ENCODE data around the gene NT5C1B. TPM values are rescaled to one million over a fixed set of nuclear protein-coding genes. Genes with fewer than 3 reads are reported as not detected.

Gene NT5C1B
- total RNA-seq, 1 experiment from 2014 or later: not detected

- Histone ChIP-seq H4K20me1 (ENCODE audit: insufficient read depth, low read depth, low read length) (no peaks in the 10 kb centered on the region), H3K4me2 (ENCODE audit: low read depth, low read length, poor library complexity, severe bottlenecking) (no peak overlapping the region), H3K27ac (ENCODE audit: low read length) (no peak overlapping the region), H2AFZ (ENCODE audit: low read length) (no peak overlapping the region), H3K9me3 (ENCODE audit: low read length) (no peaks in the 10 kb centered on the region), H3K9ac (ENCODE audit: low read length) (no peak overlapping the region), H3K4me1 (ENCODE audit: low read length) (peaks cover 18% of the 10 kb centered on the region), H3K9me2 (replicated peaks; ENCODE audit: insufficient read depth, low read length) (no peaks in the 10 kb centered on the region), H3K79me2 (ENCODE audit: low read length) (no peaks in the 10 kb centered on the region), H3K36me3 (ENCODE audit: insufficient read depth, low read length) (no peaks in the 10 kb centered on the region), H3K4me3 (ENCODE audit: low read length) (no peak overlapping the region), H3K27me3 (ENCODE audit: low read length) (no peaks in the 10 kb centered on the region)
- DNase-seq: no peak
Observed at GRCh38 chr2:18545384-18545783, 44.0 kb downstream of the NT5C1B start.

DNA sequence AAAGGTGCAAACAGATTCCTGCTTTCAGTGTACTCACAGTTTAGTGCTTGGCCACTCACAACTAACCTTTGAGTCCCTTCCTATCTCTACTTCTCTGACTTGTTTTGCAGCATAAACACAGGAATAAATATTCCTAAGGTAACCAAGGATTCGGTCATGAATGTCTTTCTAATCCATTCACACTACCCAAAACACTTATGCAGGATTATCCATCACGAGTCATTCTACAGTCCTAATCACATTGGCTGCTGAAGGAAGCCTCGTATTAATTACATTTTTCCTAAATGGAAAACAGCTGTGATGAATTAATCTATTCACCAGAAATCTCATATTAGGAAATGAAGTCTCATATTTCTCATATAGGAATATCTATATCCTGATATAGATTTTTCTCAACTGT, 45.2 kb downstream of the NT5C1B start:
- Histone ChIP-seq H3K9ac (ENCODE audit: low read length) (no peak overlapping the region), H3K27me3 (ENCODE audit: low read length) (no peaks in the 10 kb centered on the region), H3K36me3 (ENCODE audit: insufficient read depth, low read length) (no peaks in the 10 kb centered on the region), H3K4me2 (ENCODE audit: low read depth, low read length, poor library complexity, severe bottlenecking) (no peak overlapping the region), H3K4me1 (ENCODE audit: low read length) (peaks cover 18% of the 10 kb centered on the region), H3K27ac (ENCODE audit: low read length) (no peak overlapping the region), H2AFZ (ENCODE audit: low read length) (no peak overlapping the region), H3K4me3 (ENCODE audit: low read length) (no peak overlapping the region), H3K79me2 (ENCODE audit: low read length) (no peaks in the 10 kb centered on the region), H4K20me1 (ENCODE audit: insufficient read depth, low read depth, low read length) (no peaks in the 10 kb centered on the region), H3K9me3 (ENCODE audit: low read length) (no peaks in the 10 kb centered on the region), H3K9me2 (replicated peaks; ENCODE audit: insufficient read depth, low read length) (no peaks in the 10 kb centered on the region)
- no peak for DNase-seq

DNA sequence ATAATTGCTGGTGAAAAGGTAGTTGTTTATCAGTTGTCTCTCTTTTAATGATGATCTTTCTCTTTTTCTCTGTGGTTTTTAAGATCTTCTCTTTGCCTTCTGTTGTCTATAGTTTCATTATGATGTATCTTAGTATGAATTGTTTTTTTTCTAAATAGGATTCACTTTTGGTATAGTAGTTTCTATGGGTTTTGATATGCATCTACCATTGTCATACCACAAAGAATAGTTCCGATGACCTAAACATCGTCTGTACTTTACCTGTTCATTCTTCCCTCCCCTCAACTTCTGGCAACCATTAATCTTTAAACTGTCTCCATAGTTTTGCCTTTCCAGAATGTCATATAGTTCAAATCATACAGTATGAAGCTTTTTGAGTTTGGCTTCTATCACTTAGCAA, 48.5 kb downstream of the NT5C1B start:
- DNase-seq: no peak
- Histone ChIP-seq H2AFZ (ENCODE audit: low read length) (no peak overlapping the region), H3K4me1 (ENCODE audit: low read length) (peaks cover 4% of the 10 kb centered on the region), H3K27me3 (ENCODE audit: low read length) (no peaks in the 10 kb centered on the region), H3K27ac (ENCODE audit: low read length) (no peak overlapping the region), H3K9ac (ENCODE audit: low read length) (no peak overlapping the region), H3K4me2 (ENCODE audit: low read depth, low read length, poor library complexity, severe bottlenecking) (no peak overlapping the region), H3K9me2 (replicated peaks; ENCODE audit: insufficient read depth, low read length) (no peaks in the 10 kb centered on the region), H4K20me1 (ENCODE audit: insufficient read depth, low read depth, low read length) (no peaks in the 10 kb centered on the region), H3K79me2 (ENCODE audit: low read length) (no peaks in the 10 kb centered on the region), H3K4me3 (ENCODE audit: low read length) (no peak overlapping the region), H3K36me3 (ENCODE audit: insufficient read depth, low read length) (no peaks in the 10 kb centered on the region), H3K9me3 (ENCODE audit: low read length) (no peaks in the 10 kb centered on the region)

- DNase-seq: no peak
- Histone ChIP-seq H3K27me3 (ENCODE audit: low read length) (no peaks in the 10 kb centered on the region), H3K36me3 (ENCODE audit: insufficient read depth, low read length) (no peaks in the 10 kb centered on the region), H4K20me1 (ENCODE audit: insufficient read depth, low read depth, low read length) (no peaks in the 10 kb centered on the region), H2AFZ (ENCODE audit: low read length) (no peak overlapping the region), H3K4me3 (ENCODE audit: low read length) (no peak overlapping the region), H3K9me2 (replicated peaks; ENCODE audit: insufficient read depth, low read length) (no peaks in the 10 kb centered on the region), H3K4me2 (ENCODE audit: low read depth, low read length, poor library complexity, severe bottlenecking) (no peak overlapping the region), H3K4me1 (ENCODE audit: low read length) (no peaks in the 10 kb centered on the region), H3K9ac (ENCODE audit: low read length) (no peak overlapping the region), H3K27ac (ENCODE audit: low read length) (no peak overlapping the region), H3K79me2 (ENCODE audit: low read length) (no peaks in the 10 kb centered on the region), H3K9me3 (ENCODE audit: low read length) (no peaks in the 10 kb centered on the region)
Observed at GRCh38 chr2:18536697-18537096, 52.7 kb downstream of the NT5C1B start.

- H3K9me3 ChIP-seq (ENCODE audit: low read length): no peaks in the 10 kb centered on the region
- no peaks in the 10 kb centered on the region for H3K27me3 ChIP-seq (ENCODE audit: low read length)
- no peak overlapping the region for H3K4me3 ChIP-seq (ENCODE audit: low read length)
- no peaks in the 10 kb centered on the region for H3K9me2 ChIP-seq (replicated peaks; ENCODE audit: insufficient read depth, low read length)
- no peak overlapping the region for H3K4me2 ChIP-seq (ENCODE audit: low read depth, low read length, poor library complexity, severe bottlenecking)
- DNase-seq: no peak
- no peak overlapping the region for H2AFZ ChIP-seq (ENCODE audit: low read length)
- H4K20me1 ChIP-seq (ENCODE audit: insufficient read depth, low read depth, low read length): no peaks in the 10 kb centered on the region
- H3K36me3 ChIP-seq (ENCODE audit: insufficient read depth, low read length): no peaks in the 10 kb centered on the region
- H3K27ac ChIP-seq (ENCODE audit: low read length): no peak overlapping the region
- H3K9ac ChIP-seq (ENCODE audit: low read length): no peak overlapping the region
- H3K4me1 ChIP-seq (ENCODE audit: low read length): no peaks in the 10 kb centered on the region
- no peaks in the 10 kb centered on the region for H3K79me2 ChIP-seq (ENCODE audit: low read length)
Observed at GRCh38 chr2:18536100-18536499, 53.3 kb downstream of the NT5C1B start.

GRCh38 chr2:18531194-18531593, 58.2 kb downstream of the NT5C1B start:
- H3K27me3 ChIP-seq (ENCODE audit: low read length): no peaks in the 10 kb centered on the region
- H3K79me2 ChIP-seq (ENCODE audit: low read length): no peaks in the 10 kb centered on the region
- no peaks in the 10 kb centered on the region for H3K4me1 ChIP-seq (ENCODE audit: low read length)
- no peak overlapping the region for H2AFZ ChIP-seq (ENCODE audit: low read length)
- no peaks in the 10 kb centered on the region for H3K36me3 ChIP-seq (ENCODE audit: insufficient read depth, low read length)
- no peaks in the 10 kb centered on the region for H4K20me1 ChIP-seq (ENCODE audit: insufficient read depth, low read depth, low read length)
- H3K27ac ChIP-seq (ENCODE audit: low read length): no peak overlapping the region
- no peaks in the 10 kb centered on the region for H3K9me2 ChIP-seq (replicated peaks; ENCODE audit: insufficient read depth, low read length)
- H3K9ac ChIP-seq (ENCODE audit: low read length): no peak overlapping the region
- H3K4me3 ChIP-seq (ENCODE audit: low read length): no peak overlapping the region
- H3K9me3 ChIP-seq (ENCODE audit: low read length): no peaks in the 10 kb centered on the region
- no peak overlapping the region for H3K4me2 ChIP-seq (ENCODE audit: low read depth, low read length, poor library complexity, severe bottlenecking)
- DNase-seq: no peak

DNA sequence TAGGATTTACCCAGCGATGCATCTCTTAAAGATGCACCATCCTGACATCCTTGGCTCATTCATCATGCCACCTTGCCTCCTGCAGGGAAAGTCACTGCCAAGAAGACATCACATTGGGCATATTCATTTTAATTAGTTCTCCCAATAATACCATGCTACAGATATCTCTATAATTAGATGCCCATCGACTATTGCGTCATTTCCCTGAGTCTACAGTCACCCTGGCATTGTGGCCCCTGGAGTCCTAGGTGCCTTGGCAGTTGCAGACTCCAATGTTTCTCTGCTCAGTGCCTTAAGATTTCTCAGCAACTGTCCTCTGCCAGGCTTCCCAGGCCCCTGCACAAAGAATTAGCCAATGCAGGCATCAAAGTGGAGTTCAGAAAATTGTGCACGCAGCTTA, 61.5 kb downstream of the NT5C1B start:
- Histone ChIP-seq H2AFZ (ENCODE audit: low read length) (no peak overlapping the region), H4K20me1 (ENCODE audit: insufficient read depth, low read depth, low read length) (no peaks in the 10 kb centered on the region), H3K27me3 (ENCODE audit: low read length) (no peaks in the 10 kb centered on the region), H3K4me3 (ENCODE audit: low read length) (no peak overlapping the region), H3K79me2 (ENCODE audit: low read length) (no peaks in the 10 kb centered on the region), H3K9me2 (replicated peaks; ENCODE audit: insufficient read depth, low read length) (no peaks in the 10 kb centered on the region), H3K4me2 (ENCODE audit: low read depth, low read length, poor library complexity, severe bottlenecking) (no peak overlapping the region), H3K9ac (ENCODE audit: low read length) (no peak overlapping the region), H3K4me1 (ENCODE audit: low read length) (no peaks in the 10 kb centered on the region), H3K9me3 (ENCODE audit: low read length) (no peaks in the 10 kb centered on the region), H3K27ac (ENCODE audit: low read length) (no peak overlapping the region), H3K36me3 (ENCODE audit: insufficient read depth, low read length) (no peaks in the 10 kb centered on the region)
- no peak for DNase-seq

DNA sequence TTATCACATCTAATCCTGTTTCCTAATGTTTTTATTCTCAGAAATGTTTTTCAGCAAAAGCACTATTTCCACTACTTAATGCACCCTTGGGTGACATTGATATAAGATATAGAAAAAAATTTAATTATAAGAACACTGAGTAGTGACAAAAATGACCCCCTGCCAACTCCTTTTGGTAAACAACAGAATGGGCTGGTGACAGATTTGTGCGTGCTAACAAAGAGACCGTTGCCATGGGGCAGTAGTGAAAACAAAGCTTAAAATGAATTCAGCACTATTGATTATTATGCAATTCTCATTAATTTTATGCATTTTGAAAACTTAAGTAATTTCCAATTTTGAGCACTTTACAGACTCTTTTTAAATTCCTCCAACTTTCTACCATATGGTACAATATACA, 62.0 kb downstream of the NT5C1B start:
- Histone ChIP-seq H3K27me3 (ENCODE audit: low read length) (no peaks in the 10 kb centered on the region), H2AFZ (ENCODE audit: low read length) (no peak overlapping the region), H3K79me2 (ENCODE audit: low read length) (no peaks in the 10 kb centered on the region), H3K4me3 (ENCODE audit: low read length) (no peak overlapping the region), H3K9ac (ENCODE audit: low read length) (no peak overlapping the region), H3K4me2 (ENCODE audit: low read depth, low read length, poor library complexity, severe bottlenecking) (no peak overlapping the region), H3K4me1 (ENCODE audit: low read length) (no peaks in the 10 kb centered on the region), H3K27ac (ENCODE audit: low read length) (no peak overlapping the region), H4K20me1 (ENCODE audit: insufficient read depth, low read depth, low read length) (no peaks in the 10 kb centered on the region), H3K36me3 (ENCODE audit: insufficient read depth, low read length) (no peaks in the 10 kb centered on the region), H3K9me3 (ENCODE audit: low read length) (no peaks in the 10 kb centered on the region), H3K9me2 (replicated peaks; ENCODE audit: insufficient read depth, low read length) (no peaks in the 10 kb centered on the region)
- DNase-seq: no peak

- Histone ChIP-seq H3K4me2 (ENCODE audit: low read depth, low read length, poor library complexity, severe bottlenecking) (no peak overlapping the region), H3K27me3 (ENCODE audit: low read length) (no peaks in the 10 kb centered on the region), H3K9me2 (replicated peaks; ENCODE audit: insufficient read depth, low read length) (no peaks in the 10 kb centered on the region), H3K9ac (ENCODE audit: low read length) (no peak overlapping the region), H4K20me1 (ENCODE audit: insufficient read depth, low read depth, low read length) (no peaks in the 10 kb centered on the region), H3K4me3 (ENCODE audit: low read length) (no peak overlapping the region), H3K36me3 (ENCODE audit: insufficient read depth, low read length) (no peaks in the 10 kb centered on the region), H3K9me3 (ENCODE audit: low read length) (no peaks in the 10 kb centered on the region), H2AFZ (ENCODE audit: low read length) (no peak overlapping the region), H3K4me1 (ENCODE audit: low read length) (no peaks in the 10 kb centered on the region), H3K79me2 (ENCODE audit: low read length) (no peaks in the 10 kb centered on the region), H3K27ac (ENCODE audit: low read length) (no peak overlapping the region)
- no peak for DNase-seq
Observed at GRCh38 chr2:18526429-18526828, 62.9 kb downstream of the NT5C1B start.

All from Karpas-422 (cell line).